Measurements from ENCODE around the gene GAD2.

GAD2 gene

GRCh38 chr10:26219676-26220075, 3.1 kb downstream of the GAD2 start:
- no peak for TF ChIP-seq CTCF (IDR thresholded peaks at IDR 0.05; ENCODE audit: low read depth, low read length, missing control alignments)
- no peak for DNase-seq (ENCODE audit: extremely low read depth, low read depth)
- no peak overlapping the region for H3K4me3 ChIP-seq (replicated peaks; ENCODE audit: low read depth, low read length)

- DNase-seq (ENCODE audit: extremely low read depth, low read depth), result no peak
- TF ChIP-seq CTCF (IDR thresholded peaks at IDR 0.05; ENCODE audit: low read depth, low read length, missing control alignments), result no peak
- no peak overlapping the region for H3K4me3 ChIP-seq (replicated peaks; ENCODE audit: low read depth, low read length)
Measured at GRCh38 chr10:26220901-26221300, 4.3 kb downstream of the GAD2 start.

- no peak overlapping the region for H3K4me3 ChIP-seq (replicated peaks; ENCODE audit: low read depth, low read length)
- no peak for DNase-seq (ENCODE audit: extremely low read depth, low read depth)
- TF ChIP-seq CTCF (IDR thresholded peaks at IDR 0.05; ENCODE audit: low read depth, low read length, missing control alignments), result no peak
Measured at GRCh38 chr10:26221541-26221940, 5.0 kb downstream of the GAD2 start.

- no peak for DNase-seq (ENCODE audit: extremely low read depth, low read depth)
- H3K4me3 ChIP-seq (replicated peaks; ENCODE audit: low read depth, low read length), result no peak overlapping the region
- no peak for TF ChIP-seq CTCF (IDR thresholded peaks at IDR 0.05; ENCODE audit: low read depth, low read length, missing control alignments)
Measured at GRCh38 chr10:26222563-26222962, 6.0 kb downstream of the GAD2 start.

GRCh38 chr10:26225322-26225721, 8.7 kb downstream of the GAD2 start:
- DNase-seq (ENCODE audit: extremely low read depth, low read depth), result no peak
- TF ChIP-seq CTCF (IDR thresholded peaks at IDR 0.05; ENCODE audit: low read depth, low read length, missing control alignments), result no peak
- no peak overlapping the region for H3K4me3 ChIP-seq (replicated peaks; ENCODE audit: low read depth, low read length)

GRCh38 chr10:26227786-26228185, 11.2 kb downstream of the GAD2 start:
- TF ChIP-seq CTCF (IDR thresholded peaks at IDR 0.05; ENCODE audit: low read depth, low read length, missing control alignments), result no peak
- DNase-seq (ENCODE audit: extremely low read depth, low read depth), result no peak
- no peak overlapping the region for H3K4me3 ChIP-seq (replicated peaks; ENCODE audit: low read depth, low read length)

GRCh38 chr10:26232174-26232573, 15.6 kb downstream of the GAD2 start:
- no peak for TF ChIP-seq CTCF (IDR thresholded peaks at IDR 0.05; ENCODE audit: low read depth, low read length, missing control alignments)
- no peak for DNase-seq (ENCODE audit: extremely low read depth, low read depth)
- no peak overlapping the region for H3K4me3 ChIP-seq (replicated peaks; ENCODE audit: low read depth, low read length)

Data from HFF-Myc (cell line).